Measurements from ENCODE around the gene CMIP. TPM values are rescaled to one million over a fixed set of nuclear protein-coding genes. Genes with fewer than 3 reads are reported as not detected.

The CMIP gene
- total RNA-seq, 1 experiment from 2014 or later, result 48.2 TPM

GRCh38 chr16:81551151-81551808 is 106.7 kb downstream of the CMIP start:
- TF ChIP-seq CTCF (conservative IDR thresholded peaks at IDR 0.05), result no peak
- H3K9me3 ChIP-seq (ENCODE audit: control insufficient read depth, low read depth, low read length), result no peaks in the 10 kb centered on the region
- DNase-seq, result no peak
- no peaks in the 10 kb centered on the region for H3K4me1 ChIP-seq (ENCODE audit: insufficient read depth, low read length)
- no peaks in the 10 kb centered on the region for H3K23me2 ChIP-seq (ENCODE audit: insufficient read length, low read depth, low read length, poor library complexity, severe bottlenecking)
- H3K4me1 Mint-ChIP-seq, result peaks cover 26 to 27% of the 10 kb centered on the region in 2 experiments
- H4K91ac ChIP-seq (ENCODE audit: insufficient read length, low read depth, low read length), result no peak overlapping the region
- no CpG with 5 or more reads among the region's 6 CpGs for WGBS (ENCODE audit: extremely low coverage, insufficient read length, low lambda C conversion rate)
- no peak overlapping the region for H2BK12ac ChIP-seq (ENCODE audit: insufficient read length, low read depth, low read length)
- no peak overlapping the region; a peak in 1 of 7 replicates for H3K27ac Mint-ChIP-seq
- H3K23ac ChIP-seq (ENCODE audit: insufficient read length, low read depth, low read length), result no peak overlapping the region
- H3K9me3 Mint-ChIP-seq, result no peaks in the 10 kb centered on the region
- no peak overlapping the region for H2BK5ac ChIP-seq (ENCODE audit: insufficient read length, low read length)
- no peak overlapping the region for H2AK5ac ChIP-seq (ENCODE audit: insufficient read length, low read length)
- H4K5ac ChIP-seq (ENCODE audit: insufficient read length, low read depth, low read length), result no peak overlapping the region
- H4K8ac ChIP-seq (replicated peaks; ENCODE audit: insufficient read length, low read depth, low read length), result no peak overlapping the region
- no peak overlapping the region for H3K14ac ChIP-seq (ENCODE audit: insufficient read depth, low read length)
- no peaks in the 10 kb centered on the region; a peak in 2 of 7 replicates for H3K36me3 Mint-ChIP-seq (ENCODE audit: insufficient read depth in 1 of 3, low read depth in 3 of 3)
- H2BK15ac ChIP-seq (ENCODE audit: low read depth, low read length), result no peak overlapping the region
- peaks cover 8% of the 10 kb centered on the region; the same call in 1 of the 2 replicates for H3K79me2 ChIP-seq (ENCODE audit: insufficient read depth, low read length)
- no peak overlapping the region for H3K18ac ChIP-seq (ENCODE audit: insufficient read length, low read depth, low read length)
- H3K4me2 ChIP-seq (ENCODE audit: insufficient read depth, insufficient read length, low read length), result no peak overlapping the region
- H3K9ac ChIP-seq (ENCODE audit: extremely low read depth, insufficient read length, low read length), result no peak overlapping the region
- peaks cover 7% of the 10 kb centered on the region for H3K79me1 ChIP-seq (ENCODE audit: insufficient read depth, low read depth, low read length, poor library complexity, severe bottlenecking)
- no peaks in the 10 kb centered on the region for H3K27me3 ChIP-seq (ENCODE audit: insufficient read depth, low read length)
- H3K4me3 Mint-ChIP-seq, result no peak overlapping the region
- H2AFZ ChIP-seq (ENCODE audit: low read length), result no peak overlapping the region
- H2BK20ac ChIP-seq (ENCODE audit: low read depth, low read length, poor library complexity, severe bottlenecking), result no peak overlapping the region
- H3K4ac ChIP-seq (ENCODE audit: low read depth, low read length), result no peak overlapping the region
- H3T11ph ChIP-seq (ENCODE audit: low read length), result no peak overlapping the region
- no peak overlapping the region for H3K27ac ChIP-seq (ENCODE audit: insufficient read length, low read depth, low read length)
- H2BK120ac ChIP-seq (ENCODE audit: low read depth, low read length, poor library complexity, severe bottlenecking), result no peak overlapping the region
- no peaks in the 10 kb centered on the region for H4K20me1 ChIP-seq (ENCODE audit: control insufficient read depth, insufficient read depth, insufficient read length)
- no peak overlapping the region for H3K56ac ChIP-seq (ENCODE audit: insufficient read length, low read depth, low read length)
- H3K27me3 Mint-ChIP-seq (ENCODE audit: low read depth), result no peaks in the 10 kb centered on the region

All from H9 (cell line).